RWPE1 (cell line): Measurements from ENCODE around the gene METTL16.
"Not testable (repeated sequence)": the region's sequence is repeated elsewhere in the genome, so short reads cannot be mapped to it uniquely, and the experiment has no call there.

Experiments used
- CTCF ChIA-PET: fragments of 350-600 bp; sonication (Branson Sonifier 250); formaldehyde crosslinking; extraction: SDS; loops from one replicate; lab custom pipeline; 2021; lab: Yijun Ruan, JAX
- POLR2A ChIA-PET: fragments of 400-600 bp; formaldehyde crosslinking; extraction: SDS; loops from one replicate; lab custom pipeline; 2020; ENCODE audit warnings: antibody characterized with exemption; ENCODE audit not compliant: low non-redundant PET; lab: Yijun Ruan, JAX
- DNase-seq: peaks from one replicate; pipeline ENCODE4 v3.0.0; 2012; ENCODE audit warnings: low spot score
- H3K27ac ChIP-seq: fragments of 450-650 bp; 2 replicates; pipeline ENCODE4 v1.5.1; 2017
- TF ChIP-seq, protein P1 (sequence below): fragments of 450-650 bp; conservative IDR thresholded peaks from 2 replicates; pipeline ENCODE4 v1.5.1; 2017; ENCODE audit warnings: low read depth, mild to moderate bottlenecking

Gene METTL16

DNA sequence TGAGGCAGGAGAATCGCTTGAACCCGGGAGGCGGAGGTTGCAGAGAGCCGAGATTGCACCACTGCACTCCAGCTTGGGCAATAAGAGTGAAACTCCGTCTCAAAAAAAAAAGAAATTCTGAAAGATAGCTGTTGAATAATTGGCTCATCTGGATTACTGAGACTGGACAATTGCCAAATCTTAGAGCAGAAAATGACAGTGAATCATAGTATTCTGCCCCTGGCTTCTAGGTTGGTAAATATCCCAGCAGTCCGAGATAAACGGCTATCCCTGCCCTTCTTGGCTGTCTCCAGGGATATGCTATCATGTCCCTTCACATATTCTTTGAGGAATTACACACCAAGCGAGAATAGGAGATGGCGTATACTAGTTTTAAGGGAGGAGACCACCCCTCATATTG lies 35.5 kb upstream of the METTL16 start:
- DNase-seq, result peak; percentile 72
- TF ChIP-seq, protein P1, sequence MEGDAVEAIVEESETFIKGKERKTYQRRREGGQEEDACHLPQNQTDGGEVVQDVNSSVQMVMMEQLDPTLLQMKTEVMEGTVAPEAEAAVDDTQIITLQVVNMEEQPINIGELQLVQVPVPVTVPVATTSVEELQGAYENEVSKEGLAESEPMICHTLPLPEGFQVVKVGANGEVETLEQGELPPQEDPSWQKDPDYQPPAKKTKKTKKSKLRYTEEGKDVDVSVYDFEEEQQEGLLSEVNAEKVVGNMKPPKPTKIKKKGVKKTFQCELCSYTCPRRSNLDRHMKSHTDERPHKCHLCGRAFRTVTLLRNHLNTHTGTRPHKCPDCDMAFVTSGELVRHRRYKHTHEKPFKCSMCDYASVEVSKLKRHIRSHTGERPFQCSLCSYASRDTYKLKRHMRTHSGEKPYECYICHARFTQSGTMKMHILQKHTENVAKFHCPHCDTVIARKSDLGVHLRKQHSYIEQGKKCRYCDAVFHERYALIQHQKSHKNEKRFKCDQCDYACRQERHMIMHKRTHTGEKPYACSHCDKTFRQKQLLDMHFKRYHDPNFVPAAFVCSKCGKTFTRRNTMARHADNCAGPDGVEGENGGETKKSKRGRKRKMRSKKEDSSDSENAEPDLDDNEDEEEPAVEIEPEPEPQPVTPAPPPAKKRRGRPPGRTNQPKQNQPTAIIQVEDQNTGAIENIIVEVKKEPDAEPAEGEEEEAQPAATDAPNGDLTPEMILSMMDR, result no peak
- H3K27ac ChIP-seq, result peak overlapping the region; percentile 56
- ChIA-PET POLR2A (no interaction called here), CTCF (no interaction called here)

DNA sequence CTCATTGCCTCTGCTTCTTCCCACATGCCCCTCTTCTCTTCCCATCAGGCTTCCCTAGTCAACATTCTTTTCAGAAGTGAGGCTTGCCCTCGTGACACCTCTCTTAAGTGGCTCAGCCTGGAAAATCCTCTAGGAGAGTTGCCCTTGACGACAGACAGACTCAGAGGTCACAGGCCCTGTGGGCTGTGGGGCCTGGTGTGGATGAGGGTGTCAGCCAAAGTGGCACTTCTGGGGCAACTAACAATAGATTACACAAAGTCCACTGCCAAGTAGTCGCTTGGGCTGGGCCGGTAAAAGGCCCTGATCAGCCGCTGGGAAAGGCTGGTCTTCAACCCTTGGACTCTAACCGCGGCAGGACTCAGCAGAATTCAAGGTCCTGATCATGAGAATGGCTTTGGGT lies 33.7 kb upstream of the METTL16 start:
- TF ChIP-seq, protein P1, result no peak
- CTCF ChIA-PET, result no interaction called here
- DNase-seq, result no peak
- POLR2A ChIA-PET, result no interaction called here
- no peak overlapping the region for H3K27ac ChIP-seq

DNA sequence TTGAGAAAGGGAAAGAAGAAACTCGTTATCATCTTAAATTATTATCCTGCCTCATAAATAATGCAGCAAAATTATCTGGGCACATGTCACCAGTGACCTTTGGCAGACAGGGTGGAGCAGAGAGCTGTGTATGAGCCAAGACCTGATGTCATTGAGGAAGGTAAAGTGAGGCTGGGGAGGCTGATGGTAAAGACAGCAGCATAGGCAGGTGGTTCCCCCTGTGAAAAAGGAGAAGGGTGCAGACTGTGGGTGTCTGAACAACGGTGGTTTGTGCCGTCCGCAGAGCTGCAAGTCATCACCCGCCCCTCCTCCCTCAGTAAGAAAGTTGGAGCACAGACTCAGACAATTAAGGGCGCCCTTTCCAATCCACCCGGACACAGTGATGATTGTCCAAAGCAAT lies 30.8 kb upstream of the METTL16 start:
- no peak overlapping the region for H3K27ac ChIP-seq
- no peak for DNase-seq
- ChIA-PET POLR2A (no interaction called here), CTCF (no interaction called here)
- TF ChIP-seq, protein P1, result no peak

DNA sequence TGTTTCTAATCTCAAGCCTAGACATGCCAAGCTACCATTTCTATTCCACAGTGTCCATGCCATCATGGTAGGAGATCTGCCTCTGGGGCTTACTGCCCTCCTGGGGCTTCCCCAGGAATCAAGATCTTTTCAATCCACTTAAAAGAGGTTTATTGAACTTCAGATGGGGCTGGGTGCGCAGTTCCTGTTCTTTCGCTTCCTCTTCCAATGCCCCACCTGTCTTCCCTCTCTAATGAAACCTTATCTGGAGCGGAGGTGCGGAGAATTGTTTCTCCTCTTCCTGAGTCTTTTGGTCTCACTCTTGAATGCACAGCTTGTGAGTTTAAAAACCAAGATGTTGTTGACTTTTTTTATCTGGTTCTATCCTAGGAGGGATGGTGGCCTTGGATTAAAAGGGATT lies 30.4 kb upstream of the METTL16 start:
- ChIA-PET CTCF (no interaction called here), POLR2A (no interaction called here)
- TF ChIP-seq, protein P1, result no peak
- DNase-seq, result no peak
- no peak overlapping the region for H3K27ac ChIP-seq

DNA sequence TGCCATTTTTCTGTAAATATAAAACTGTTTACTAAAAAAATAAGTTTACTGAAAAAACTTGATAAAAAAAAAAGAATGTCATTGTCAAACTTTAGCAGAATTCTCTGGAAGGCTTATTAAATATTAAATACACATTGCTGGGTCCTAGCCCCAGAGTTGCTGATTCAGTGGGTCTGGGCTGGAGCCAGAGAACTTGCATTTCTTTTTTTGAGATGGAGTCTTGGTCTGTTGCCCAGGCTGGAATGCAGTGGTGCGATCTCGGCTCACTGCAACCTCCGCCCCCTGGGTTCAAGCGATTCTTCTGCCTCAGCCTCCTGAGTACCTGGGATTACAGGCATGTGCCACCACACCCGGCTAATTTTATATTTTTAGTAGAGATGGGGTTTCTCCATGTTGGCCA lies 25.9 kb upstream of the METTL16 start:
- H3K27ac ChIP-seq, CTCF ChIA-PET, POLR2A ChIA-PET, DNase-seq: not testable (repeated sequence)

DNA sequence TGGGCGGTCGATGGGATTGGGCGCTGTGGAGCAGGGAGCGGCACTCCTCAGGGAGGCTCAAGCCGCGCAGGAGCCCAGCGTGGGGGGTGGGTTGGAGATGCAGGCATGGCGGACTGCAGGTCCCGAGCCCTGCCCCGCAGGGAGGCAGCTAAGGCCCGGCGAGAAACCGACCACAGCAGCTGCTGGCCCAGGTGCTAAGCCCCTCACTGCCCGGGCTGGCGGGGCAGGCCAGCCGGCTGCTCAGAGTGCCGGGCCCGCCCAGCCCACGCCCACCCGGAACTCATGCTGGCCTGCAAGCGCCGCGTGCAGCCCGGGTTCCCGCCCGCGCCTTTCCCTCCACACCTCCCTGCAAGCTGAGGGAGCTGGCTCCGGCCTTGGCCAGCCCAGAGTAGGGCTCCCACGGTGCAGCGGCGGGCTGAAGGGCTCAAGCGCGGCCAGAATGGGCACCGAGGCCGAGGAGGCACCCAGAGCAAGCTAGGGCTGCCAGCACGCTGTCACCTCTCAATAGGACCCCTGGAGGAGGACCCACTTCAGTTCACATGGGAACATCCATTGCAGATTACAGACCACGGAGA lies 20.5 kb upstream of the METTL16 start:
- ChIA-PET CTCF (interaction anchor here (0.7 kb wide), 1 partner anchor 30 kb away, joined by 3 read pairs; no protein-coding TSS in a partner anchor), POLR2A (interaction anchor here (0.9 kb wide), 1 partner anchor 62 kb away, joined by 3 read pairs; no protein-coding TSS in a partner anchor)
- DNase-seq, result no peak
- TF ChIP-seq, protein P1, result no peak
- no peak overlapping the region for H3K27ac ChIP-seq

DNA sequence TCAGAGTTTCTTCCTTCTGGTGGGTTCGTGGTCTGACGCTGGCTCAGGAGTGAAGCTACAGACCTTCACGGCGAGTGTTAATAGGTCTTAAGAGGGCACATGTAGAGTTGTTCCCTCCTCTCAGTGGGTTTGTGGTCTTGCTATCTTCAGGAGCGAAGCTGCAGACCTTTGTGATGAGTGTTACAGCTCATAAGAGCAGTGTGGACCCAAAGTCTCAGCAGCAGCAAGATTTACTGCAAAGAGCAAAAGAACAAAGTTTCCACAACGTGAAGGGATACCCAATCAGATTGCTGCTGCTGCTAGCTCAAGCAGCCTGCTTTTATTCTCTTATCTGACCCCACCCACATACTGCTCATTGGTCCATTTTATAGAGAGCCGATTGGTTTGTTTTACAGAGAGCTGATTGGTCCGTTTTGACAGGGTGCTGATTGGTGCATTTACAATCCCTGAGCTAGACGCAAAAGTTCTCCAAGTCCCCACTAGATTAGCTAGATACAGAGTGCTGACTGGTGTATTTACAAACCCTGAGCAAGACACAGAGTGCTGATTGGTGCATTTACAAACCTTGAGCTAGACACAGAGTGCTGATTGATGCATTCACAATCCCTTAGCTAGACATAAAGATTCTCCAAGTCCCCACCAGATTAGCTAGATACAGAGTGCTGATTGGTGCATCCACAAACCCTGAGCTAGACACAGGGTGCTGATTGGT lies 19.7 kb upstream of the METTL16 start:
- POLR2A ChIA-PET, result interaction anchor here (0.7 kb wide), 1 partner anchor 166 kb away, joined by 3 read pairs; no protein-coding TSS in a partner anchor
- not testable (repeated sequence) for H3K27ac ChIP-seq, DNase-seq
- CTCF ChIA-PET, result interaction anchor here (0.8 kb wide), 1 partner anchor 481 kb away, joined by 4 read pairs; no protein-coding TSS in a partner anchor

DNA sequence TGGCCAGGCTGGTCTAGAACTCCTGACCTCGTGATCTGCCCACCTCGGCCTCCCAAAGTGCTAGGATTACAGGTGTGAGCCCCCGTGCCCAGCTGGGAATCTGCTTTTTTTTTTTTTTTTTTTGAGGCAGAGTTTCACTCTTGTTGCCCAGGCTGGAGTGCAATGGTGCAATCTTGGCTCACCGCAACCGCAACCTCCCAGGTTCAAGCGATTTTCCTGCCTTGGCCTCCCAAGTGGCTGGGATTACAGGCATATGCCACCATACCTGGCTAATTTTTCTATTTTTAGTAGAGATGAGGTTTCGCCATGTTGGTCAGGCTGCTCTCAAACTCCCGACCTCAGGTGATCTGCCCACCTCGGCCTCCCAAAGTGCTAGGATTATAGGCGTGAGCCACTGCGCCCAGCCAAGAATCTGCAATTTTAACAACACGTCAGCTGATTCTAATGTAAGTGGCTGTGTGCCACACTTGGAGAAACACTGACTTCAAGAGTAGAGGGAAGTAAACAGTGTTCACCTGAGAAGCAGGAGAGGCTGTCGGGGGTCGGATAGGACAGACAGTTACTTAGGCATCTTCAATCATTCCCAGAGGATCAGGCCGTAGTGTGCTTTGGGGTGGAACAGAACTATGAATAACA lies 10.2 kb upstream of the METTL16 start:
- H3K27ac ChIP-seq, CTCF ChIA-PET, DNase-seq: not testable (repeated sequence)
- POLR2A ChIA-PET, result interaction anchor here (0.7 kb wide), 1 partner anchor 99 kb away, joined by 7 read pairs; no protein-coding TSS in a partner anchor
